Right ventricle myocardium inferior (tissue), 1 donor: Measurements from ENCODE around the gene NELL1. TPM values are rescaled to one million over a fixed set of nuclear protein-coding genes. Genes with fewer than 3 reads are reported as not detected.

Experiments used
- ATAC-seq: fragments of 200-7000 bp; cut with Tn5 transposase; one replicate; pipeline ENCODE4 v1.9.1; 2020; ENCODE audit warnings: mild to moderate bottlenecking, moderate library complexity
- DNase-seq: peaks from one replicate; pipeline ENCODE4 v3.0.0; 2021; ENCODE audit errors: missing footprints
- intact Hi-C: fragments of 100-400 bp; cut with DNase I; formaldehyde crosslinking; loops from one replicate; pipeline ENCODE4 v1.11.0; 2022
- total RNA-seq: library from RNA; stranded (reverse); fragmentation: NEBNext Ultra II Directional; extraction: Animal tissue kit (Norgen Biotek cat#: 25700); gene quantifications from one replicate; pipeline ENCODE4 v1.2.1, GENCODE V29; 2021
- donor health status: DM: no; HTN: yes; CAD: no; lungs with severe emphysema.

The NELL1 gene
- total RNA-seq, 1 donor from 2014 or later, result not detected

DNA sequence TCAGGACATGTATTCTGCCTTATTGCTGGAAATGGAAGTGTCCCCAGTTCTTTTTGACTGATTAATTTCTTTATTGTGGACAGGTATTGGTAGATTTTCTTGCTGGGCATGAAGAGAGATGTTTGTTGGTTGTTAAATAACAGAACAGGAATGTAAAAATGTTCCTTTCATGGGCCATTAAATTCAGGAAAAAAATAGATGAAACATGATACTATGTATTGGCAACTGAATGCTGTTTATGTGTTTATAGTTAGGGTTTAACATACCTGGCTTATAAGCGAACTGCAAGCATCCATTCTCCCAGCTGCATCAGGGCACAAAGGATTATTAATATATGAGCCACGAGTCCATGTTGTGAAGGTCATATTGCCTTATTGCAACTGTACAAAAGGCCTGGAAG is 368.5 kb downstream of the NELL1 start:
- intact Hi-C loops, result no loop called here
- ATAC-seq (no peak), DNase-seq (no peak)

DNA sequence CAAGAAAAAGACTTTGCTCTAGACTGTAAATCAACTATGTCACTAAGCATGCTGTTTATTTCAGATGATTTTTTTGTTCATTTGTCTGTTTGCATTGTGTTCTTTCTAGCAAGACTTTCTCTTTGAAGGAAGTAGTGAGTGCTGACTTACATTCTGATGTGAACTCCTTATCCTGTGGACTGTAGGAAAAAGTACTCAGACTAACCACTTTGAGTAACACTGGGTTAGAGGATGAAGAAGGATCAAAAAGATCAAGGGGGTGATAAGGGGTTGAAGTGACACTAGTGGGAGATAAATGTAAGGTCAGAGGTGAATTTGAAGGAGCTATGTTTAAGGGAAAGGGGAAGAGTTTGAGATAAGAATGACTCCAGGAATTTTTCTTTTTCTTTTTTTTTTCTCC is 369.4 kb downstream of the NELL1 start:
- no peak for ATAC-seq
- intact Hi-C loops, result no loop called here
- DNase-seq, result no peak

- ATAC-seq (no peak), DNase-seq (no peak)
- intact Hi-C loops, result no loop called here
These were observed 371.2 kb downstream of the NELL1 start for GRCh38 chr11:21040630-21041029.

GRCh38 chr11:21048626-21049025 is 379.2 kb downstream of the NELL1 start:
- DNase-seq (no peak), ATAC-seq (no peak)
- intact Hi-C loops, result no loop called here

- ATAC-seq (no peak), DNase-seq (no peak)
- intact Hi-C loops, result no loop called here
These were observed 384.1 kb downstream of the NELL1 start for GRCh38 chr11:21053466-21053865.

GRCh38 chr11:21056644-21057043 is 387.3 kb downstream of the NELL1 start:
- DNase-seq, result no peak
- intact Hi-C loops, result no loop called here
- no peak for ATAC-seq

- ATAC-seq (no peak), DNase-seq (no peak)
- intact Hi-C loops, result no loop called here
These were observed 390.5 kb downstream of the NELL1 start for GRCh38 chr11:21059879-21060278.

GRCh38 chr11:21066030-21066429 is 396.6 kb downstream of the NELL1 start:
- DNase-seq (no peak), ATAC-seq (no peak)
- intact Hi-C loops, result no loop called here

DNA sequence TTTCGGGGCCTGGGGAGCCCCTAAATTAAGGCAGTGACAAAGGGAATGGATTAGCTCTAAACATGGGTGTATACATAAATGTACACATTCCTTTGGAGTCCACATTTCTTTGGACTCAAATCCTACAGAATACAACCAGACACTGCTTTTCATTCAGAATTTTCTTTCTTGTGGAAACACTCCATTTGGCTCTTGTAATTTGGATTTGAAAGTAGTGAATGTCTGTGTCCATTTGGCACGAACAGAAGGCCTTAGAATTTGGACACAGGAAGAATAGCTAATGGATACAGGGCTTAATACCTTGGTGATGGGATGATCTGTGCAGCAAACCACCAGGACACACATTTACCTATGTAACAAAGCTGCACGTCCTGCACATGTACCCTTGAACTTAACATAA is 399.5 kb downstream of the NELL1 start:
- DNase-seq (no peak), ATAC-seq (no peak)
- intact Hi-C loops, result no loop called here

DNA sequence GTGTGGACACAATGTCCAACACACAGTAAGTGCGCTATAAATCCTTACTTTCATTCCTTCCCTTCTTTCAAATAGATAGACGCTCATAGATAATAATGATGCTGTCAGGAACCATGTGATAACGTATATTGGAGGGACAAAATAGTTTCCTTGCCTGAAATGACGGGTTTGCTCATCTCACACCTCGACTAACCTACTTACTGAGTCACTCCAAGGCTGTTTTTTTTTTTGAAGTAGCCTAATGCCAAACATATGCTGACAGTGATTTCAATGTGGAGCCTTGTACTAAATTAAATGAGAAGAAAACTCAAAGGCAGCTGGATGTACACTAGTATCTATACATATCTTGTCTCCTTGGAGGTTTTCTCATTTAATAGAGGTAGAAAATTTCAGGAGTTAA is 400.5 kb downstream of the NELL1 start:
- intact Hi-C loops, result no loop called here
- DNase-seq (no peak), ATAC-seq (no peak)

- DNase-seq (no peak), ATAC-seq (no peak)
- intact Hi-C loops, result no loop called here
These were observed 403.2 kb downstream of the NELL1 start for GRCh38 chr11:21072558-21072957.

DNA sequence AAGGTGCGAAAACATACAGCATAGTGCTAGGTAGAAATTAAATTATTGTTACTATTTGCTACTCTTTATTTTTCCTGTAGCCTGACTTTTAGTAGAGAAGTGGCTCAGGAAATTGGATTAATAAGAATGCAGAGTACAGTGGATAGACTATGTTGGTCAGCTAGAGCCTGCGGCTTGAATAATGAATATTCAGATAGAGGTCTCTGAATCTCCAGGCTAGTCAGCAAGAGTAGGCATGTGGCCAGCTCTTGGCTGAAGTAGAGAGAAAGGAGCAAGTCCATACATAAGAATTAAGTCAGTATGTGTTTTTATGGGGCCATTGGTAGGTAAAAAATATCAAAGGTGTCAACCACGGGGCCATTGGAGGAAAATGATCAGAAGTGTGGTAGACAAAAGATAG is 413.5 kb downstream of the NELL1 start:
- intact Hi-C loops, result no loop called here
- DNase-seq (no peak), ATAC-seq (no peak)

GRCh38 chr11:21088930-21089329 is 419.5 kb downstream of the NELL1 start:
- ATAC-seq, result no peak
- intact Hi-C loops, result no loop called here
- no peak for DNase-seq

GRCh38 chr11:21104641-21105040 is 435.3 kb downstream of the NELL1 start:
- ATAC-seq (no peak), DNase-seq (no peak)
- intact Hi-C loops, result no loop called here

- DNase-seq, result no peak
- intact Hi-C loops, result no loop called here
- no peak for ATAC-seq
These were observed 436.0 kb downstream of the NELL1 start for GRCh38 chr11:21105196-21105917.

DNA sequence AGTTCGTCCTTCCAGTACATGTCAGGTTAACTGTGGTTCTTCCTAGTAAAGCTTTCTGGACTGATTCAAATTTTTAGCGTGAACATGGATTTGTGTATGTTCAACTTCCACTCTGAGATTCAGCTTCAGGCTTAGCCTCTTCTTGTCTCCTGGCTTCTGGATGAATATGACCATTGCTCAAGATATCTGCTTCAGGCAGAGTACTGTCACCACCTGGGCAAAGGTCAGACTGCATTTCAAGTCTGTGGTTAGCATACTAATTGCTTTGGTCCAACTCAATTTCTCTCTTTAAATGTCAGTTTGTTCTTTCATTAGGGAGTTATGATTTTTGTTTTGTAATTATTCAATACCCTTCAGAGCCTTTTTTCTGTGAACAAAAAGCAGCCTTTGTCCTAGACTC is 440.0 kb downstream of the NELL1 start:
- no peak for ATAC-seq
- intact Hi-C loops, result no loop called here
- no peak for DNase-seq

- intact Hi-C loops, result no loop called here
- no peak for DNase-seq
- ATAC-seq, result no peak
These were observed 441.0 kb downstream of the NELL1 start for GRCh38 chr11:21110415-21110814.

GRCh38 chr11:21113876-21114275 is 444.5 kb downstream of the NELL1 start:
- intact Hi-C loops, result no loop called here
- no peak for DNase-seq
- no peak for ATAC-seq

DNA sequence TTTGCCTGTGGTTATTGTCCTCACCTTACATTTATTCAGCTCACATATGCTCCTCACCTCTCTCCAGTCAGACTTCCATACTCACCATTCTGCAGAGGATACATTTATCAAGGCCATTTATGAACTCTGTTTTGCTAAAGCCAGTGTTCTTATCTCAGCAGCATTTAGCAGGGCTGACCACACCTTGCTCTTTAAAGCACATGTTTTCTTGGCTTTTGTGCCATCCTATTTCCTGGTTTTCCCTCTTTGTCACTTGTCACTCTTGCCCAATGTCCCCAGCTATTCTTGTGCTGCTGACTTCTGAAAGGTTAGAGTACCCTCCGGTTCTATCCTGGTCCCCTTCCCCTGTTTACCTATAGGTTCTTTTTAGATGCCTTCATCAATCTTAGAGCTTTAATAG is 446.6 kb downstream of the NELL1 start:
- intact Hi-C loops, result no loop called here
- ATAC-seq (no peak), DNase-seq (no peak)

DNA sequence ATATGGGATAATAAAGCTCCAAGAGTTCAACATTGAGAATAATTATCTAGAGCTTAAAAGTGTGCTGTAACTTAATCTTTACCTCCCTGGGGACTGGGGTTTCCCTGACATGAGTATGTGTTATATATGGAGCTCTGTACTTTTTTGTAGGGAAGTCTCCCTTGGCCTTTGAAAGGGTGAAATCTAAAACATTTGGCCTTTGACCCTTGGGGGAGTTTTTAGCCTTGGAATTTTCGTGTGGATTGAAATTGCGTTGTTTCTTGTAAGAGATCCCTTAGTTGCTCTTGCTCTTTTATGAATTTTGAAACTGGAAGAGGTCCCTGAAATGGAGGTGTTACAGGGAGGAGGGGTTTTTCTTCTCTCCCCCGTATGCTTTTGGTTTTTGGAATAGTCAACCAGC is 450.0 kb downstream of the NELL1 start:
- ATAC-seq, result no peak

GRCh38 chr11:21121991-21122390 is 452.6 kb downstream of the NELL1 start:
- ATAC-seq, result no peak
- no peak for DNase-seq
- intact Hi-C loops, result no loop called here

More for the DNA sequence above, 450.0 kb downstream of the NELL1 start:
- intact Hi-C loops, result no loop called here
- DNase-seq, result no peak
